ENCODE results near the gene SPEM3.

The SPEM3 gene

GRCh38 chr17:7407485-7408251 lies 21.0 kb upstream of the SPEM3 start, which contains the start of gene NLGN2:
NLGN2 (plus strand) TSS chr17:7407845; CDS start chr17:7408256, 411 bp downstream.
- no peak within 1 kb of the TSS for H3K4me3 ChIP-seq (replicated peaks in 1 of 2; ENCODE audit: low read depth in 2 of 2, low read length in 2 of 2)
- DNase-seq (ENCODE audit: low read depth in 2 of 2) = no peak
- TF ChIP-seq CTCF (IDR thresholded peaks at IDR 0.05; ENCODE audit: low read depth, low read length) = no peak

GRCh38 chr17:7408252-7408727 lies 20.4 kb upstream of the SPEM3 start:
- TF ChIP-seq CTCF (IDR thresholded peaks at IDR 0.05; ENCODE audit: low read depth, low read length) = no peak
- no peak overlapping the region for H3K4me3 ChIP-seq (replicated peaks in 1 of 2; ENCODE audit: low read depth in 2 of 2, low read length in 2 of 2)
- no peak for DNase-seq (ENCODE audit: low read depth in 2 of 2)

GRCh38 chr17:7408863-7409262 lies 19.8 kb upstream of the SPEM3 start:
- TF ChIP-seq CTCF (IDR thresholded peaks at IDR 0.05; ENCODE audit: low read depth, low read length) = no peak
- H3K4me3 ChIP-seq (replicated peaks in 1 of 2; ENCODE audit: low read depth in 2 of 2, low read length in 2 of 2) = no peak overlapping the region
- DNase-seq (ENCODE audit: low read depth in 2 of 2) = no peak

GRCh38 chr17:7409716-7410115 lies 18.9 kb upstream of the SPEM3 start:
- no peak for DNase-seq (ENCODE audit: low read depth in 2 of 2)
- no peak overlapping the region for H3K4me3 ChIP-seq (replicated peaks in 1 of 2; ENCODE audit: low read depth in 2 of 2, low read length in 2 of 2)
- no peak for TF ChIP-seq CTCF (IDR thresholded peaks at IDR 0.05; ENCODE audit: low read depth, low read length)

GRCh38 chr17:7410634-7411426 lies 17.8 kb upstream of the SPEM3 start:
- DNase-seq (ENCODE audit: low read depth in 2 of 2) = no peak
- no peak overlapping the region for H3K4me3 ChIP-seq (replicated peaks in 1 of 2; ENCODE audit: low read depth in 2 of 2, low read length in 2 of 2)
- TF ChIP-seq CTCF (IDR thresholded peaks at IDR 0.05; ENCODE audit: low read depth, low read length) = no peak

- H3K4me3 ChIP-seq (replicated peaks in 1 of 2; ENCODE audit: low read depth in 2 of 2, low read length in 2 of 2) = no peak overlapping the region
- DNase-seq (ENCODE audit: low read depth in 2 of 2) = no peak
- TF ChIP-seq CTCF (IDR thresholded peaks at IDR 0.05; ENCODE audit: low read depth, low read length) = no peak
Measured at GRCh38 chr17:7411427-7411750, 17.3 kb upstream of the SPEM3 start.
